GM19239 (cell line): ENCODE measurements around the gene ZNF574.
A peak's percentile ranks its signal among the peaks of the same experiment; 100 is the strongest.
"Not testable (repeated sequence)": the region's sequence is repeated elsewhere in the genome, so short reads cannot be mapped to it uniquely, and the experiment has no call there.

Source experiments
- DNase-seq: peaks from one replicate; pipeline ENCODE4 v3.0.0; 2011; ENCODE audit warnings: low spot score; ENCODE audit not compliant: insufficient read length
- FAIRE-seq: peaks from 2 replicates; lab custom pipeline; 2011; peaks lifted over from hg19 to GRCh38; lab: Jason Lieb, UNC

The ZNF574 gene

GRCh38 chr19:42097461-42097860 lies 21.5 kb downstream of the ZNF574 start:
- FAIRE-seq (no peak), DNase-seq (no peak)

- no peak for DNase-seq
- no peak for FAIRE-seq
These were observed 22.8 kb downstream of the ZNF574 start for GRCh38 chr19:42098781-42099180.

GRCh38 chr19:42099336-42099925 lies 23.5 kb downstream of the ZNF574 start:
- FAIRE-seq (no peak), DNase-seq (no peak)

GRCh38 chr19:42100241-42100640 lies 24.3 kb downstream of the ZNF574 start:
- DNase-seq, FAIRE-seq: not testable (repeated sequence)

- no peak for DNase-seq
- FAIRE-seq: no peak
These were observed 26.9 kb downstream of the ZNF574 start for GRCh38 chr19:42102877-42103276.

- FAIRE-seq: no peak
- no peak for DNase-seq
These were observed 29.4 kb downstream of the ZNF574 start for GRCh38 chr19:42105368-42105767.

GRCh38 chr19:42108527-42109389 lies 32.8 kb downstream of the ZNF574 start:
- peak; percentile 82 for DNase-seq
- FAIRE-seq: peak; percentile 99

- DNase-seq: no peak
- no peak for FAIRE-seq
These were observed 33.9 kb downstream of the ZNF574 start for GRCh38 chr19:42109896-42110295.

GRCh38 chr19:42110658-42111057 lies 34.7 kb downstream of the ZNF574 start:
- DNase-seq (no peak), FAIRE-seq (no peak)

GRCh38 chr19:42111384-42111783 lies 35.4 kb downstream of the ZNF574 start:
- FAIRE-seq (no peak), DNase-seq (no peak)

GRCh38 chr19:42111811-42112210 lies 35.8 kb downstream of the ZNF574 start:
- FAIRE-seq (no peak), DNase-seq (no peak)

GRCh38 chr19:42113641-42114348 lies 37.8 kb downstream of the ZNF574 start:
- peak; percentile 74 for DNase-seq
- no peak for FAIRE-seq

- peak; percentile 99 for FAIRE-seq
- DNase-seq: peak; percentile 83
These were observed 38.4 kb downstream of the ZNF574 start for GRCh38 chr19:42114412-42114811.

GRCh38 chr19:42115219-42115618 lies 39.3 kb downstream of the ZNF574 start:
- FAIRE-seq (peak; percentile 87), DNase-seq (no peak)

GRCh38 chr19:42115705-42116104 lies 39.7 kb downstream of the ZNF574 start:
- no peak for FAIRE-seq
- no peak for DNase-seq

- peak; percentile 40 for FAIRE-seq
- DNase-seq: no peak
These were observed 40.5 kb downstream of the ZNF574 start for GRCh38 chr19:42116308-42117075.

GRCh38 chr19:42117076-42117475 lies 41.1 kb downstream of the ZNF574 start:
- FAIRE-seq (no peak), DNase-seq (no peak)

GRCh38 chr19:42120276-42120980 lies 44.5 kb downstream of the ZNF574 start:
- FAIRE-seq (no peak), DNase-seq (no peak)

- no peak for FAIRE-seq
- no peak for DNase-seq
These were observed 45.2 kb downstream of the ZNF574 start for GRCh38 chr19:42121036-42121621.
